HUES48 (cell line): ENCODE results near the gene ASIC2.

Experiments
- H3K27ac ChIP-seq: one replicate; pipeline ENCODE4 v1.7.0; 2013; ENCODE audit warnings: low read depth, low read length, inconsistent platforms
- H3K27me3 ChIP-seq: 2 replicates; pipeline ENCODE4 v1.6.1; 2013; ENCODE audit warnings: mild to moderate bottlenecking, low read length; ENCODE audit not compliant: control insufficient read depth, insufficient read depth
- H3K36me3 ChIP-seq: 2 replicates; pipeline ENCODE4 v1.6.1; 2013; ENCODE audit warnings: low read length; ENCODE audit not compliant: control insufficient read depth, insufficient read depth
- H3K4me1 ChIP-seq: 2 replicates; pipeline ENCODE4 v1.6.1; 2013; ENCODE audit warnings: mild to moderate bottlenecking, low read length; ENCODE audit not compliant: control insufficient read depth, insufficient read depth
- H3K4me3 ChIP-seq: 2 replicates; pipeline ENCODE4 v1.5.1; 2013; ENCODE audit warnings: mild to moderate bottlenecking, low read depth, low read length
- H3K9ac ChIP-seq: 2 replicates; pipeline ENCODE4 v1.6.1; 2013; ENCODE audit warnings: mild to moderate bottlenecking, low read depth, low read length, moderate library complexity
- H3K9me3 ChIP-seq: 2 replicates; pipeline ENCODE4 v1.6.1; 2013; ENCODE audit warnings: low read length; ENCODE audit not compliant: control insufficient read depth, insufficient read depth

ASIC2 gene

DNA sequence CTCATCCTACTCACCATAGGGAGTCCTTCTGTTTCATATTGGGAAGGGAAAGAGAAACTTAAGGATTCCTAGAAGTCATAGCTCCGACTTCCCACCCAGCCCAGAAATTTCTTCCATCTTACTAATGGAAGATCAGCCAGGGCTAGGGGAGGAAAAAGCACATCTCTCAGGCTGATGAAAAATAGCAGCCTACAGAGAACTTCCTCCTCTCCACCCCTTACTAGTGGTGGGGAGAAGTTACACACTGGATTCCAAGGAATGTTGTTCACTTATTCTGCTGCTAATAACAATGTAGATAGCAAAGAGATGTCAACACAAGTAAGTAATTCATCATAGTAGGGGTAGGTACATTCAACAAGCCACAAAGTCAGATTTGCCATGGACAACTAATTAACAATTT is 207.1 kb downstream of the ASIC2 start:
- H3K9me3 ChIP-seq: no peaks in the 10 kb centered on the region
- H3K36me3 ChIP-seq: no peaks in the 10 kb centered on the region
- no peaks in the 10 kb centered on the region for H3K4me1 ChIP-seq
- H3K27ac ChIP-seq: no peak overlapping the region
- no peak overlapping the region for H3K4me3 ChIP-seq
- no peaks in the 10 kb centered on the region for H3K27me3 ChIP-seq
- H3K9ac ChIP-seq: no peak overlapping the region

DNA sequence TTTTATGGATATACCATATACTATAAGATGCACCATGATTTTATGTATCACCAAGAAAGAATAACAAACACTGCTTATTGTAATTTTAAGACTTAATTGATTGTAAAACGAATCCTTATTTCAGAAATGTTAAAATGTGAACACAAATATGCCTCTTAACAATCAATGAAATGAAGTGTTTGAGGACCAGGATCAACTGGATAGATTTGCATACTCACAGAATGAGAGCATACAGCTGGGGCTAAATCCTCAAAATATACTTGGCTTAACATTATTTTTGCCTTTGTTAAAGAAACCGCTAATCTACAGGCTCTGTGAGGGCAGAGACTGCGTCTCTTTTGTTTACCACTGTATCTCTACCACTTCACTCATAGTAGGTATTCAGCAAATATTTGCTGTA is 207.8 kb downstream of the ASIC2 start:
- Histone ChIP-seq H3K9me3 (no peaks in the 10 kb centered on the region), H3K27me3 (no peaks in the 10 kb centered on the region), H3K36me3 (no peaks in the 10 kb centered on the region), H3K4me3 (no peak overlapping the region), H3K9ac (no peak overlapping the region), H3K27ac (no peak overlapping the region), H3K4me1 (no peaks in the 10 kb centered on the region)

DNA sequence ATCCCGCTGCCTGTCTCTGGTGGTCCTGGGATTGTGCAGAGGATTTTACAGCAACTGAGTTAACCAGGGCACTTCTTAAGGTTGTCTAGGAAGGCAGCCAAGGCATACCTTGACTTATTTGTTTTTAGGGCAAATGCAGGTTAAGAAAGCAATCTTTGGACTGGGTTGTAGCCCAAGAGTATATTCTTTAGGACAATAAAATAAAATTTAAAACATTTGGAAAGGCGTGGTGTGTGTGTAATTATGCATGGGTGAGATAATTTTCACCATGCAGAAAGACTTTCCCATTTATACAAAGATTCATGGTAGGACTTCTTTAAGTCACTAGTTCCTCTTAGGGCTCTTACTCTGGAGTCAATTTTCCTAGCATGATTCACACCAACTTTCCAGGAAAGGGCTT is 208.3 kb downstream of the ASIC2 start:
- no peak overlapping the region for H3K4me3 ChIP-seq
- no peaks in the 10 kb centered on the region for H3K36me3 ChIP-seq
- no peaks in the 10 kb centered on the region for H3K4me1 ChIP-seq
- H3K9ac ChIP-seq: no peak overlapping the region
- no peaks in the 10 kb centered on the region for H3K9me3 ChIP-seq
- no peaks in the 10 kb centered on the region for H3K27me3 ChIP-seq
- H3K27ac ChIP-seq: no peak overlapping the region

DNA sequence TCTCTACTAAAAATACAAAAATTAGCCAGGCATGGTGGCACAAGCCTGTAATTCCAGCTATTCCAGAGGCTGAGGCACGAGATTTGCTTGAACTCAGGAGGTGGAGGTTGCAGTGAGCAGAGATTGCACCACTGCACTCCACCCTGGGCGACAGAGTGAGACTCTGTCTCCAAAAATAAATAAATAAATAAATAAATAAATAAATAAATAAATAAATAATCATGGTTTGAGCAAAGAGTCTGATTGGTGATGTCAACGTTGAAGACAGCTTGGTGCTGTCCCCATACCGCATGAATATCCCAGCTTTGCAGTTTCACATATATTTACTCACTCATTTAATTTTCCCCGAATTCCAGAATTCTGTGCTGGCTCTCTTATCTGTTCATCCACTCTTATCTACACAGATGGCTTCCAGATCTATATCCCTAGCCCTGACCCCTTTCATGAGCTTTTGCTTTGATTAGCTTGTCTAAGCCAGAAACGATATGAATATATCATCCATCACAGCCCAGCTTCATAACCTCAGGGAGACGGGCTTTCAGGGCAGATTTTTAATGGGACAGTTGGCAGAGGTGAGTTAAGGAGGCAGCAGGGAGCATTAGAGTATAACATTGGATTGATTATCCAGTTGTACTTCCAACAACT is 210.4 kb downstream of the ASIC2 start:
- H3K9me3 ChIP-seq: no peaks in the 10 kb centered on the region
- no peak overlapping the region for H3K27ac ChIP-seq
- no peaks in the 10 kb centered on the region for H3K4me1 ChIP-seq
- no peaks in the 10 kb centered on the region for H3K36me3 ChIP-seq
- no peaks in the 10 kb centered on the region for H3K27me3 ChIP-seq
- H3K4me3 ChIP-seq: no peak overlapping the region
- no peak overlapping the region for H3K9ac ChIP-seq

DNA sequence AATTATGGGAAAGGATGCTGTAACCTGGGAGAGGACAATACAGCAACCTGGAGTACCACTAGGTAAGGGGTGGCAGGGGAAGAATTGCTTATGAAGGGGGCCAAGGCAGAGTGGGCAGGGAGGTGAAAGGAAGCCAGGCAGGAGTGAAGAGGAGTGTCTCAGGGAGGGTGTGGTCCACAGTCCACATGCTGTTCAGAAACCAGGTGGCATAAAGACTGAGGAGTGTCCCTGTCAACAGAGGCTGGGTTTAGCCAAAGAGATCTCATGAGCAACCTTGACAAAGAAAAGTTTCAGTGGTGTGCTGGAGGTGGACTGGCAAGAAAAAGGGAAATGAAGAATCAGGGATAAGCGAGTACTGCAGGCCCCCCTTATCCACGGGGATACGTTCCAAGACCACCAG is 213.0 kb downstream of the ASIC2 start:
- Histone ChIP-seq H3K9me3 (no peaks in the 10 kb centered on the region), H3K36me3 (no peaks in the 10 kb centered on the region), H3K4me3 (no peak overlapping the region), H3K27me3 (no peaks in the 10 kb centered on the region), H3K27ac (no peak overlapping the region), H3K9ac (no peak overlapping the region), H3K4me1 (no peaks in the 10 kb centered on the region)

DNA sequence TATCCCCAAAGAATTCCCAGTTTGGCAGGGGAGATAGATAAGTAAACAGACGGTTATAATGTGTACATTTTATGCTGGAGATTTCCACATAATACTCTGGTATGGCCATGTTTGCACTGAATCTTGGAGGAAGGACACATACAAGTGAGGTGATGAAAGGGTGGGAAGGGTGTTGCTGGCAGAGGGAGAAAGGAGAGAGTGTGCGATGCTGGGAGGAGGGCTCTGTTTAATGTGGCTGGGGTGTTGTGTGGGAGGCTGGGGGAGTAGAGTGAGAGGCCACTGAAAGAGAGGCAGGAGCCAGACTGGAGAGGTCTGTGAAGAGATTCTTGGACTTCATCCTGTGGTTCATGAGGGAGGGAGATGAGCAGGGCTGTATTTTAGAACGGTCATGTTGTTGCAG is 213.9 kb downstream of the ASIC2 start:
- Histone ChIP-seq H3K27me3 (no peaks in the 10 kb centered on the region), H3K36me3 (no peaks in the 10 kb centered on the region), H3K27ac (no peak overlapping the region), H3K9ac (no peak overlapping the region), H3K9me3 (no peaks in the 10 kb centered on the region), H3K4me1 (no peaks in the 10 kb centered on the region), H3K4me3 (no peak overlapping the region)

DNA sequence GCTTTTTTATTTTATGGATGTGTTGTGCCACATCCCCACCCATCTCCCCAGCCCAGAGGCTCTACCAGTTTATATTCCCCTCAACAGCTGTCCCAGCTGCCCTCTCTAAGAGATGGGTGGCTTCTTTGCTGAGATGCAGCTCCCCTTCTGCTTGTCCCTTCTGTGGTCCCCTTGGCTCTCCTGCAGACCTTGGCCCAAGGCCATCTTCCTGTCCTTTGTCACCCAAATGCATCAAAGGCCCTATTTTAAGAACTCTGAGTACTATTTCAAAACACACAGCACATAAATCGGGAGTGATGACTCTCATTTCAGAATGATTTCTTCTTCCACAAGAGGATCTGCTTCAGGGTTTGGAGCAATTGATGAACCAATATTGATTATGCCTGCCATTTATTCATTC is 216.1 kb downstream of the ASIC2 start:
- no peaks in the 10 kb centered on the region for H3K27me3 ChIP-seq

DNA sequence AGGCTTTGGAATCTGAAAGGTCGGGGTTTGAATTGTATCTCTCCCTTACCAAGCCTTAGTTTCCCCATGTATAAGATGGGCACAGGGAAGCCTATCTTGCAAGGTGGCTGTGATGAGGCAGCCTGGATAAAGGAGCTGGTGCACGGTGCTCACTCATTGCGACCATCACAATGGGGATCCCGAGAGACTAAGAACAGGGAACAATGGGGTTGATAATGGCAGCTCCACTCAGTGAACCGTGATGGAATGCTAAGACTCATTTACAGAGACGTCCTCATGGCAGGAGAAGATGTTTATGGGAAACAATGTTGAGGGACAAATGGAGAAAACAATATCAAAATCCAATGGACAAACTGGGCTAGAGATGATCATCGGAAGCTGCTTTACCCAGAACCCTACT is 219.7 kb downstream of the ASIC2 start:
- Histone ChIP-seq H3K27me3 (no peaks in the 10 kb centered on the region), H3K27ac (no peak overlapping the region), H3K9ac (no peak overlapping the region), H3K36me3 (no peaks in the 10 kb centered on the region), H3K4me3 (no peak overlapping the region), H3K9me3 (no peaks in the 10 kb centered on the region), H3K4me1 (no peaks in the 10 kb centered on the region)

More for the DNA sequence above, 216.1 kb downstream of the ASIC2 start:
- no peaks in the 10 kb centered on the region for H3K4me1 ChIP-seq
- no peaks in the 10 kb centered on the region for H3K36me3 ChIP-seq
- no peak overlapping the region for H3K4me3 ChIP-seq
- no peak overlapping the region for H3K9ac ChIP-seq
- no peaks in the 10 kb centered on the region for H3K9me3 ChIP-seq
- no peak overlapping the region for H3K27ac ChIP-seq

DNA sequence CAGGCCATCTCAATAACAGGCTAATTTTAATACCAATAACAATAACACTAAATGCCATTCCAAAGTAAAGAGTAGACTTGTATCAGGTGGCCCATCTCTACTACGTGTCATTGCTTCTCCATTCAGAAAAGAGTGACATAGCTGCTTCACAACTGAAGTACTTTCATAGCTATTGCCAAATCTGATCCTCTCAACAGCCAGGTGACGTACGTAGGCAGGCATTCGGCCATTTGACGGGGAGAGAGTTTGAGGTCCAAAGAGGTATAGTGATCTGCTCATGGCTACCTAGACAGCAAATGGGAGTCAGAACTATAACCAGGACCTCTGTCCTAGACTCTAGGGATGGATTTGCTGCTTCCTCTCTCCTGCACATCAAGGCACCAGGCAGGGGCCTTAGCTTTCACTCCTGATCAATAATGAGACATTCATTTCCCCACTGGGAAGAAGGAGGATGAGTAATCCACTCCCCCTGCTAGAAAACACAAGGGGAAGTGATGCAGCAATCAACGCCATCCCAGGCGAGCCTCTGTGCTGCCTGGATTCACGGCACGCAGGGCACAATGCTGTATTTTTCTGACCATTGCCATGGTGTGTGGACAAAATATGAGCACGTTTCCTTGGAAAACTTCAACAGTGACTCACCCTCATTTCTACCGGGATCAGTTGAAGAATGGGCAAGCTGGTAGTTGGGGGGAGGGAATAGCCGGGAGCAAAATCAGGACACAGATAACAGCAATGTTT is 220.5 kb downstream of the ASIC2 start:
- Histone ChIP-seq H3K27me3 (no peaks in the 10 kb centered on the region), H3K4me3 (no peak overlapping the region), H3K9me3 (no peaks in the 10 kb centered on the region), H3K36me3 (no peaks in the 10 kb centered on the region), H3K4me1 (no peaks in the 10 kb centered on the region), H3K27ac (no peak overlapping the region), H3K9ac (no peak overlapping the region)

DNA sequence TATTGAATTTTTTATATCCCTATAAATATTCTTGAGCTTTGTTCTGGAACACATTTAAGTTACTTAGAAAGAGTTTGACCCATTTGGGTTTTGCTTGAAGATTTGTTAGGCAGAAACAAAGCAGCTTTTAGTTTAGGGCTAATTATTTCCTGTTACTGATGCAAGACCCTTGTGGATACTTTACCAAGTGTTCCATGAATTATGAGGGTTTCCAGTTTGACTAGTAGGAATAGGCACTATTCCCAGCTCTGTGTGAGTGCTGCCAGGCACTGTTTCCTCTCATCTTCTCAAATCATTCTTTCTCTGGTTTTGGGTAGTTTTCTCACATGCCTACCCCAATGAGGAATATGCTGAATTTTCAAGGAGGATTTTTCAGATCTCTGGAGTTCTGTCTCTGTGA is 221.4 kb downstream of the ASIC2 start:
- Histone ChIP-seq H3K4me1 (no peaks in the 10 kb centered on the region), H3K4me3 (no peak overlapping the region), H3K9me3 (no peaks in the 10 kb centered on the region), H3K9ac (no peak overlapping the region), H3K27ac (no peak overlapping the region), H3K36me3 (no peaks in the 10 kb centered on the region), H3K27me3 (no peaks in the 10 kb centered on the region)

DNA sequence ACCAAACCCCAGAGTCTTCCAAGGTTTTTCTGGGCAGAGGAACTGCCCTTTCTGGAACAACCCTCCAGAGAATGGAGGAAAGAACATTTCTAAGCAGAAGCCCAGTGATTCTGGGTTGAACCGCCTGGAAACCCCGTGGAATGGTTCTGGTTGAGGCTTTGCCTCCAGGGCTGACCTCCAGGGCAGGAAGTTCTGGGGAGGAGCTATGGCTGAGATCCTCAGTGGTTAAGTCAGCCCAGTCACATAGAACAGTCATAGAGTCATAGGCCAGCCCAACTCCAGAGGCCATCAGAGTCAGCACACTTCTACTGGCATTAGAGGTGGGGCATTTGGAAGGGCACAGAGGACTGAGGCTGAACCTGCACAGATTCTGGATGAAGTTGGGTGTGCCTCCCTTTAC is 235.5 kb downstream of the ASIC2 start:
- Histone ChIP-seq H3K9ac (no peak overlapping the region), H3K27me3 (no peaks in the 10 kb centered on the region; the same call in 1 of the 2 replicates), H3K27ac (no peak overlapping the region), H3K4me3 (no peak overlapping the region), H3K36me3 (no peaks in the 10 kb centered on the region), H3K9me3 (no peaks in the 10 kb centered on the region), H3K4me1 (no peaks in the 10 kb centered on the region)
